ENCODE measurements around the gene CYP2C8. TPM values are rescaled to one million over a fixed set of nuclear protein-coding genes. Genes with fewer than 3 reads are reported as not detected.

The CYP2C8 gene
- total RNA-seq, 1 experiment from 2014 or later: 0.75 TPM

DNA sequence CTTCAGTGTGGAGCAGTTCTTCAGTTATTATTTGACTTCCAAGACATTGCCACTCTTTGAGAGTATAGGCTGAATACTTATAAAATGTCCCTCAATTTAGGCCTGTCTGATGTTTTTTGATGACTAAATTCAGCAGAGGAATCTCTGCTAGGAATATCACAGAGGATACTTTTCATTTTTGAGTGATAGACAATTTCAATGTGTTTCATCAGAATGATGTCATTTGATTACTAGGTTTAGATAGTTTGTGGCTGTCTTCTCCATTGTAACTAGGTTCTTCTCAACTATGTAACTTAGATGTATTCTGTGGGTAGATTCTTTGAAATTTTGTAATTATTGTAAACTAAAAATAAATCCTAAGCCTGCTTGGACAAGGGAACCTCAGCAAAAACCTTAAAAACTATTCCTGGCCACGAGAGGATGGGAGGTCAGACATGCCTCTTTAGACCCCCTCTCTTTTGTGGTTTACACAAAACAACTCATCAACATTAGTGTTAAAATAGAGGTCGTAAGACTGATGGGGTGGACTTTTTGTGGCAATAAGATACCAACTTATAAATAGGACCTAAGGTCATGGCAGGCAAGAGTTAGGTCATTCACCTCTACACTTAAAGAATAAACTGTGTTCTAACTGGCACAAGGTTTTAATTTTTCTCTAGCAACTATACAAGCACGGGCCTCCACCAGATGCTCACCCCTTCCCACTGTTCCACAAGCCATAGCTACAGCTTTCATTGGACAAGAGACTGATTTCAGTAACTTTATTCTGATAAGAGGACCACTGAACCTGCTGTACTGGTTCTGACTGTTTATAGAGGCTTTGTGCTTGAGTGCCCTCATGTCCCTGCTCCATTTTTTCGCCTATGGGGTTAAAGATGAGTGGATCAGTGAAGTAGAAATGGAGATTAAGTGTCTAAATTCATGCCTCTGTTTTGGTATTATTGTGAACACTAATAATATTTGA, 33.7 kb downstream of the CYP2C8 start:
- H3K9me3 Mint-ChIP-seq (ENCODE audit: unreplicated experiment): no peaks in the 10 kb centered on the region
- no peaks in the 10 kb centered on the region for H3K36me3 Mint-ChIP-seq (ENCODE audit: insufficient read depth, unreplicated experiment)
- H3K27me3 Mint-ChIP-seq (ENCODE audit: insufficient read depth, unreplicated experiment): no peaks in the 10 kb centered on the region
- TF ChIP-seq, protein P1, sequence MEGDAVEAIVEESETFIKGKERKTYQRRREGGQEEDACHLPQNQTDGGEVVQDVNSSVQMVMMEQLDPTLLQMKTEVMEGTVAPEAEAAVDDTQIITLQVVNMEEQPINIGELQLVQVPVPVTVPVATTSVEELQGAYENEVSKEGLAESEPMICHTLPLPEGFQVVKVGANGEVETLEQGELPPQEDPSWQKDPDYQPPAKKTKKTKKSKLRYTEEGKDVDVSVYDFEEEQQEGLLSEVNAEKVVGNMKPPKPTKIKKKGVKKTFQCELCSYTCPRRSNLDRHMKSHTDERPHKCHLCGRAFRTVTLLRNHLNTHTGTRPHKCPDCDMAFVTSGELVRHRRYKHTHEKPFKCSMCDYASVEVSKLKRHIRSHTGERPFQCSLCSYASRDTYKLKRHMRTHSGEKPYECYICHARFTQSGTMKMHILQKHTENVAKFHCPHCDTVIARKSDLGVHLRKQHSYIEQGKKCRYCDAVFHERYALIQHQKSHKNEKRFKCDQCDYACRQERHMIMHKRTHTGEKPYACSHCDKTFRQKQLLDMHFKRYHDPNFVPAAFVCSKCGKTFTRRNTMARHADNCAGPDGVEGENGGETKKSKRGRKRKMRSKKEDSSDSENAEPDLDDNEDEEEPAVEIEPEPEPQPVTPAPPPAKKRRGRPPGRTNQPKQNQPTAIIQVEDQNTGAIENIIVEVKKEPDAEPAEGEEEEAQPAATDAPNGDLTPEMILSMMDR (IDR thresholded peaks at IDR 0.05; ENCODE audit: insufficient read depth in 1 of 2, low read depth in 1 of 2, low read length in 1 of 2, severe bottlenecking in 1 of 2, unreplicated experiment in 1 of 2): no peak
- peaks cover 22% of the 10 kb centered on the region for H3K4me1 ChIP-seq
- peaks cover 19% of the 10 kb centered on the region for H3K4me1 Mint-ChIP-seq (ENCODE audit: low read depth, unreplicated experiment)
- no peak overlapping the region for H3K4me3 ChIP-seq (ENCODE audit: low read depth, low read length)
- no peaks in the 10 kb centered on the region for H3K36me3 ChIP-seq (ENCODE audit: control insufficient read depth, insufficient read depth, low read length)
- no peaks in the 10 kb centered on the region for H3K27me3 ChIP-seq (replicated peaks; ENCODE audit: control insufficient read depth, insufficient read depth, low read length)
- intact Hi-C loops (cut with micrococcal nuclease; ENCODE audit: unreplicated experiment): no loop called here
- CTCF ChIA-PET: no interaction called here
- no peak overlapping the region for H3K4me3 Mint-ChIP-seq (ENCODE audit: unreplicated experiment)
- POLR2A ChIA-PET: no interaction called here
- peak overlapping the region; percentile 16 for H3K27ac Mint-ChIP-seq (ENCODE audit: unreplicated experiment)
- BruUV-seq (replicated peaks): no TSS peak
- no peaks in the 10 kb centered on the region for H3K9me3 ChIP-seq
- DNase-seq: peak in 1 of 2 experiments; percentile 48

- H3K4me1 ChIP-seq: peaks cover 22% of the 10 kb centered on the region
- H3K4me1 Mint-ChIP-seq (ENCODE audit: low read depth, unreplicated experiment): peaks cover 19% of the 10 kb centered on the region
- CTCF ChIA-PET: no interaction called here
- H3K9me3 ChIP-seq: no peaks in the 10 kb centered on the region
- H3K27me3 ChIP-seq (replicated peaks; ENCODE audit: control insufficient read depth, insufficient read depth, low read length): no peaks in the 10 kb centered on the region
- BruUV-seq (replicated peaks): no TSS peak
- H3K4me3 ChIP-seq (ENCODE audit: low read depth, low read length): no peak overlapping the region
- TF ChIP-seq, protein P1 (IDR thresholded peaks at IDR 0.05; ENCODE audit: insufficient read depth in 1 of 2, low read depth in 1 of 2, low read length in 1 of 2, severe bottlenecking in 1 of 2, unreplicated experiment in 1 of 2): no peak
- H3K36me3 ChIP-seq (ENCODE audit: control insufficient read depth, insufficient read depth, low read length): no peaks in the 10 kb centered on the region
- intact Hi-C loops (cut with micrococcal nuclease; ENCODE audit: unreplicated experiment): no loop called here
- H3K27me3 Mint-ChIP-seq (ENCODE audit: insufficient read depth, unreplicated experiment): no peaks in the 10 kb centered on the region
- H3K27ac Mint-ChIP-seq (ENCODE audit: unreplicated experiment): no peak overlapping the region
- no peak overlapping the region for H3K4me3 Mint-ChIP-seq (ENCODE audit: unreplicated experiment)
- H3K9me3 Mint-ChIP-seq (ENCODE audit: unreplicated experiment): no peaks in the 10 kb centered on the region
- POLR2A ChIA-PET: no interaction called here
- DNase-seq: no peak
- H3K36me3 Mint-ChIP-seq (ENCODE audit: insufficient read depth, unreplicated experiment): no peaks in the 10 kb centered on the region
These were observed 34.9 kb downstream of the CYP2C8 start for GRCh38 chr10:95034401-95034800.

DNA sequence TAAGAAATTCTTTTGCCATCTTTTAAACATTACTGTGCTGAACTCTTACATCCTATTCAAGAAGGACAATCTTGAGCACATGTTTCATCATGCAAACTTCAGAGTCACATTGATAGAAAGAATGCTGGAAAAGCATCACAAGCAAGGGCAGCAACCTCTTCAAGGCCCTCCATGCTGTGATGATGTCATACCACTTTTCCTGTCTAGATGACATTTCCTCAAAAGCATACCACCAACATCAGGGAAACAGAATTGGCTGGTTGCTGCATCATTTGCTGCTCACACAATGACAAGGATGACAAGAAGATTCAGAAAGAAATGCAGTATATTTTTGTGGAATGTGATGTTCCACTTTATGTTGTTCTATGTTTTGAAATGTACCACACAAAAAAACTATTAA, 37.6 kb downstream of the CYP2C8 start:
- Mint-ChIP-seq H3K4me3 (ENCODE audit: unreplicated experiment) (no peak overlapping the region), H3K9me3 (ENCODE audit: unreplicated experiment) (no peaks in the 10 kb centered on the region), H3K4me1 (ENCODE audit: low read depth, unreplicated experiment) (peaks cover 14% of the 10 kb centered on the region), H3K36me3 (ENCODE audit: insufficient read depth, unreplicated experiment) (no peaks in the 10 kb centered on the region), H3K27me3 (ENCODE audit: insufficient read depth, unreplicated experiment) (no peaks in the 10 kb centered on the region), H3K27ac (ENCODE audit: unreplicated experiment) (no peak overlapping the region)
- Histone ChIP-seq H3K36me3 (ENCODE audit: control insufficient read depth, insufficient read depth, low read length) (no peaks in the 10 kb centered on the region), H3K4me1 (peaks cover 22% of the 10 kb centered on the region), H3K27me3 (replicated peaks; ENCODE audit: control insufficient read depth, insufficient read depth, low read length) (no peaks in the 10 kb centered on the region), H3K9me3 (no peaks in the 10 kb centered on the region), H3K4me3 (ENCODE audit: low read depth, low read length) (no peak overlapping the region)
- intact Hi-C loops (cut with micrococcal nuclease; ENCODE audit: unreplicated experiment): no loop called here
- DNase-seq: no peak
- TF ChIP-seq, protein P1 (IDR thresholded peaks at IDR 0.05; ENCODE audit: insufficient read depth in 1 of 2, low read depth in 1 of 2, low read length in 1 of 2, severe bottlenecking in 1 of 2, unreplicated experiment in 1 of 2): no peak
- POLR2A ChIA-PET: no interaction called here
- CTCF ChIA-PET: no interaction called here
- BruUV-seq (replicated peaks): no TSS peak

All from Caco-2 (cell line).